SK-N-SH (cell line): Measurements from ENCODE around the gene MYO5C. TPM values are rescaled to one million over a fixed set of nuclear protein-coding genes. Genes with fewer than 3 reads are reported as not detected.

Source experiments
- CTCF ChIA-PET: fragments of 300-600, 350-600 bp; formaldehyde crosslinking; extraction: SDS; loops from one replicate; lab custom pipeline; 2021; lab: Yijun Ruan, JAX
- POLR2A ChIA-PET: fragments of 350-600 bp; sonication (Branson Sonifier 250); formaldehyde crosslinking; extraction: SDS; loops from one replicate; lab custom pipeline; 2020; ENCODE audit warnings: antibody characterized with exemption, inconsistent platforms; lab: Yijun Ruan, JAX
- DNase-seq: peaks from one replicate; pipeline ENCODE4 v3.0.0; 2012
- H2AFZ ChIP-seq: fragments of 200-600 bp; sonication (generic); 2 replicates; pipeline ENCODE4 v1.8.1; 2016; ENCODE audit warnings: antibody characterized with exemption, mild to moderate bottlenecking, low read depth
- H3F3A ChIP-seq: fragments of 200-600 bp; sonication (generic); replicated peaks from 2 replicates; pipeline ENCODE3; 2016; ENCODE audit warnings: antibody characterized with exemption, mild to moderate bottlenecking; ENCODE audit not compliant: insufficient read depth
- H3K27ac ChIP-seq, 2 experiments: fragments of 200-500 bp in 1 of 2; fragments of 200-600 bp in 1 of 2; sonication (Bioruptor generic) in 1 of 2; sonication (generic), shearing (Covaris generic) in 1 of 2; 2 replicates each; pipeline versions ENCODE4 v1.5.1 to v1.6.1; 2014 to 2016; ENCODE audit warnings: low read depth in 2 of 2, inconsistent platforms in 1 of 2, low read length in 1 of 2, mild to moderate bottlenecking in 1 of 2, mixed read lengths in 1 of 2
- H3K27me3 ChIP-seq: fragments of 200-600 bp; sonication (generic), shearing (Covaris generic); 2 replicates; pipeline ENCODE4 v1.6.1; 2016; ENCODE audit warnings: mixed run types; ENCODE audit not compliant: insufficient read depth
- H3K36me3 ChIP-seq, 2 experiments: fragments of 200-500 bp in 1 of 2; fragments of 200-600 bp in 1 of 2; sonication (Bioruptor generic) in 1 of 2; sonication (generic) in 1 of 2; replicated peaks in 1 of 2; 2 replicates each; pipeline versions ENCODE3 to v1.5.1; 2014 to 2016; ENCODE audit warnings: low read length in 1 of 2, mild to moderate bottlenecking in 1 of 2; ENCODE audit not compliant: insufficient read depth in 2 of 2, control insufficient read depth in 1 of 2
- H3K4me1 ChIP-seq, 2 experiments: fragments of 200-500 bp in 1 of 2; fragments of 200-600 bp in 1 of 2; sonication (Bioruptor generic) in 1 of 2; sonication (generic), shearing (Covaris generic) in 1 of 2; 2 replicates each; pipeline versions ENCODE4 v1.5.1 to v1.6.1; 2014 to 2016; ENCODE audit warnings: low read depth in 1 of 2, low read length in 1 of 2, mixed run types in 1 of 2; ENCODE audit not compliant: insufficient read depth in 2 of 2, control insufficient read depth in 1 of 2
- H3K4me2 ChIP-seq: fragments of 200-600 bp; sonication (generic), shearing (Covaris generic); 2 replicates; pipeline ENCODE4 v1.6.1; 2017; ENCODE audit warnings: mixed run types
- H3K4me3 ChIP-seq, 2 experiments: fragments of 200-500 bp in 1 of 2; fragments of 200-600 bp in 1 of 2; sonication (Bioruptor generic) in 1 of 2; sonication (generic), shearing (Covaris generic) in 1 of 2; 2 replicates each; pipeline versions ENCODE4 v1.5.1 to v1.8.1; 2014 to 2016; ENCODE audit warnings: low read depth in 2 of 2, inconsistent platforms in 1 of 2, low read length in 1 of 2, mild to moderate bottlenecking in 1 of 2, mixed read lengths in 1 of 2, moderate library complexity in 1 of 2
- H3K79me2 ChIP-seq: fragments of 200-600 bp; sonication (generic); 2 replicates; pipeline ENCODE4 v1.8.1; 2017; ENCODE audit warnings: mild to moderate bottlenecking; ENCODE audit not compliant: insufficient read depth
- H3K9ac ChIP-seq: fragments of 200-600 bp; sonication (generic); 2 replicates; pipeline ENCODE4 v1.6.1; 2017; ENCODE audit warnings: mixed run types
- H3K9me2 ChIP-seq: fragments of 200-600 bp; sonication (generic); 2 replicates; pipeline ENCODE4 v1.6.1; 2017; ENCODE audit warnings: mixed run types
- H3K9me3 ChIP-seq: fragments of 200-600 bp; sonication (generic); 2 replicates; pipeline ENCODE4 v1.6.1; 2017; ENCODE audit warnings: mixed run types, mild to moderate bottlenecking, moderate library complexity
- H4K20me1 ChIP-seq: fragments of 200-600 bp; sonication (generic); 2 replicates; pipeline ENCODE4 v1.6.1; 2017; ENCODE audit warnings: mild to moderate bottlenecking, mixed run types; ENCODE audit not compliant: insufficient read depth
- CHD2 ChIP-seq: fragments of 150-350 bp; IDR thresholded peaks from 2 replicates; pipeline ENCODE4 v1.6.1; 2018; ENCODE audit warnings: low read length; ENCODE audit not compliant: partially characterized antibody
- ELF1 ChIP-seq: IDR thresholded peaks from 2 replicates; pipeline ENCODE4 v1.4.0; 2012
- EZH2phosphoT487 ChIP-seq: fragments of 200-600 bp; sonication (generic); IDR thresholded peaks from 2 replicates; pipeline ENCODE4 v1.6.1; 2017; ENCODE audit warnings: low read depth, mixed run types, mild to moderate bottlenecking, antibody characterized with exemption, moderate library complexity, borderline replicate concordance
- FOXJ3 ChIP-seq: sonication (generic); formaldehyde crosslinking; IDR thresholded peaks from 2 replicates; pipeline ENCODE4 v1.5.1; 2020; ENCODE audit warnings: mild to moderate bottlenecking, missing genetic modification reagents
- FOXM1 ChIP-seq: IDR thresholded peaks from 2 replicates; pipeline ENCODE4 v1.4.0; 2012; ENCODE audit warnings: low read depth, mild to moderate bottlenecking
- GABPA ChIP-seq: IDR thresholded peaks from 2 replicates; pipeline ENCODE4 v1.4.0; 2012; ENCODE audit warnings: low read depth, mild to moderate bottlenecking
- JUND ChIP-seq: IDR thresholded peaks from 2 replicates; pipeline ENCODE4 v1.4.0; 2012
- MEF2A ChIP-seq: IDR thresholded peaks from 2 replicates; pipeline ENCODE4 v1.4.0; 2012; ENCODE audit warnings: low read depth, borderline replicate concordance
- NRF1 ChIP-seq: IDR thresholded peaks from 2 replicates; pipeline ENCODE4 v1.6.1; 2012; ENCODE audit warnings: low read depth, mild to moderate bottlenecking, low read length
- RAD21 ChIP-seq: IDR thresholded peaks from 2 replicates; pipeline ENCODE4 v1.6.1; 2012; ENCODE audit warnings: mild to moderate bottlenecking, low read length
- SIN3A ChIP-seq: IDR thresholded peaks from 2 replicates; pipeline ENCODE4 v1.6.1; 2012; ENCODE audit warnings: low read depth, mild to moderate bottlenecking, low read length, moderate library complexity, borderline replicate concordance
- YY1 ChIP-seq: IDR thresholded peaks from 2 replicates; pipeline ENCODE4 v1.4.0; 2012; ENCODE audit warnings: low read depth, mild to moderate bottlenecking
- WGBS: methylation state at CpG from one replicate; pipeline ENCODE4 v1.1.6; 2017; ENCODE audit warnings: low lambda C conversion rate; 5-methylcytosine and 5-hydroxymethylcytosine counted together
- polyA plus RNA-seq, 3 experiments: library from polyadenylated mRNA; depleted of rRNA; stranded (reverse); fragments of >200 nt; gene quantifications; 2 replicates each; pipeline ENCODE4 v1.2.3, GENCODE V29; 2012
- TF ChIP-seq, protein P1 (sequence below): fragments of 150-350 bp; IDR thresholded peaks from 2 replicates; pipeline ENCODE4 v1.6.1; 2017; ENCODE audit warnings: antibody characterized with exemption, low read length, low read depth, borderline replicate concordance
- TF ChIP-seq, protein P2 (sequence below): IDR thresholded peaks from 2 replicates; pipeline ENCODE4 v1.6.1; 2012; ENCODE audit warnings: mild to moderate bottlenecking, low read depth, low read length, moderate library complexity
- TF ChIP-seq, protein P3 (sequence below): IDR thresholded peaks from 2 replicates; pipeline ENCODE4 v1.4.0; 2012; ENCODE audit warnings: low read depth

MYO5C gene
- polyA plus RNA-seq, 1 of the 3 experiments (the other 2 are of a cell fraction): 0.99 TPM

DNA sequence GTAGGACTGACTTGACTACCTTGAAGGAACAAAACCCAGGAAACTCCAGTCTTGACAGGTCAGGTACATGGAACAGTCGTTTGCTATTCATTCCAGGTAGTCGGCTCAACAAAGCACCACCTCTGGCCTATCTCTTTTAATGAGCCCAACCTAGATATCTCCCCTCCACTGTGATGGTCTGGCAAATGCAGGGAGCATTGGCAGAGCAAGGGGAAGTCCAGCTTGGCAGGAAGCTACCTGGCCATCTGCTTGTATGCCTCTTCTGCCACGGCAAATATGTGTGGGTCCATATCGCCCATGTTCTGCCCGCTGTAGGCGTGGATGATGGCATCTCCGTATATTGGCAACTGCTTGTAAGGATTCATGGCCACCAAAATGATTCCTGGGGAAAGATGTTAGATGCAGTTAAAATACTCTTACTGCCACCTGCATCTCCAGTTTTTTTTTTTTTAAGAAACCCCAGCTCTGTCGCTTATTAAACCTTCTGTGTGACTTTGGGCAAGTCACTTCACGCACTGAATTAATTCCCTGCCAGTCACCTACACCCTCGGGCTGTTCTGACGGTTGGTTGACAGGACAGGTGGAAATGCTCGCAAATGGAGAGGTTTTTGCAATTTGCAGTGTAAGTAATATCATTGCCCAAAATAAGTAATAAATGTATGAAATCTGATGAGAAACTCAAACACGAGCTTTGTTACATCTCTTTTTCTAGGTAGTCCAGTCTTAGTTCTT lies 16.8 kb downstream of the MYO5C start:
- Histone ChIP-seq H3K9me3 (no peaks in the 10 kb centered on the region), H3K9me2 (no peaks in the 10 kb centered on the region), H4K20me1 (no peaks in the 10 kb centered on the region), H3F3A (no peaks in the 10 kb centered on the region), H3K9ac (no peak overlapping the region), H3K79me2 (no peaks in the 10 kb centered on the region), H3K4me2 (no peak overlapping the region), H3K27ac (no peak overlapping the region), H3K27me3 (no peaks in the 10 kb centered on the region), H3K36me3 (no peaks in the 10 kb centered on the region), H2AFZ (no peak overlapping the region), H3K4me3 (no peak overlapping the region), H3K4me1 (peaks cover 0 to 15% of the 10 kb centered on the region in 2 experiments; a peak in 1 of 4 replicates)
- ChIA-PET POLR2A (no interaction called here), CTCF (interaction anchor here (0.9 to 2.0 kb wide), 5 partner anchors 18 to 52 kb away, joined by 3 to 8 read pairs (median 3); no protein-coding TSS in a partner anchor)
- TF ChIP-seq, protein P1, sequence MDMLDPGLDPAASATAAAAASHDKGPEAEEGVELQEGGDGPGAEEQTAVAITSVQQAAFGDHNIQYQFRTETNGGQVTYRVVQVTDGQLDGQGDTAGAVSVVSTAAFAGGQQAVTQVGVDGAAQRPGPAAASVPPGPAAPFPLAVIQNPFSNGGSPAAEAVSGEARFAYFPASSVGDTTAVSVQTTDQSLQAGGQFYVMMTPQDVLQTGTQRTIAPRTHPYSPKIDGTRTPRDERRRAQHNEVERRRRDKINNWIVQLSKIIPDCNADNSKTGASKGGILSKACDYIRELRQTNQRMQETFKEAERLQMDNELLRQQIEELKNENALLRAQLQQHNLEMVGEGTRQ: no peak
- TF ChIP-seq ELF1: no peak
- TF ChIP-seq YY1: no peak
- no peak for TF ChIP-seq GABPA
- TF ChIP-seq, protein P2, sequence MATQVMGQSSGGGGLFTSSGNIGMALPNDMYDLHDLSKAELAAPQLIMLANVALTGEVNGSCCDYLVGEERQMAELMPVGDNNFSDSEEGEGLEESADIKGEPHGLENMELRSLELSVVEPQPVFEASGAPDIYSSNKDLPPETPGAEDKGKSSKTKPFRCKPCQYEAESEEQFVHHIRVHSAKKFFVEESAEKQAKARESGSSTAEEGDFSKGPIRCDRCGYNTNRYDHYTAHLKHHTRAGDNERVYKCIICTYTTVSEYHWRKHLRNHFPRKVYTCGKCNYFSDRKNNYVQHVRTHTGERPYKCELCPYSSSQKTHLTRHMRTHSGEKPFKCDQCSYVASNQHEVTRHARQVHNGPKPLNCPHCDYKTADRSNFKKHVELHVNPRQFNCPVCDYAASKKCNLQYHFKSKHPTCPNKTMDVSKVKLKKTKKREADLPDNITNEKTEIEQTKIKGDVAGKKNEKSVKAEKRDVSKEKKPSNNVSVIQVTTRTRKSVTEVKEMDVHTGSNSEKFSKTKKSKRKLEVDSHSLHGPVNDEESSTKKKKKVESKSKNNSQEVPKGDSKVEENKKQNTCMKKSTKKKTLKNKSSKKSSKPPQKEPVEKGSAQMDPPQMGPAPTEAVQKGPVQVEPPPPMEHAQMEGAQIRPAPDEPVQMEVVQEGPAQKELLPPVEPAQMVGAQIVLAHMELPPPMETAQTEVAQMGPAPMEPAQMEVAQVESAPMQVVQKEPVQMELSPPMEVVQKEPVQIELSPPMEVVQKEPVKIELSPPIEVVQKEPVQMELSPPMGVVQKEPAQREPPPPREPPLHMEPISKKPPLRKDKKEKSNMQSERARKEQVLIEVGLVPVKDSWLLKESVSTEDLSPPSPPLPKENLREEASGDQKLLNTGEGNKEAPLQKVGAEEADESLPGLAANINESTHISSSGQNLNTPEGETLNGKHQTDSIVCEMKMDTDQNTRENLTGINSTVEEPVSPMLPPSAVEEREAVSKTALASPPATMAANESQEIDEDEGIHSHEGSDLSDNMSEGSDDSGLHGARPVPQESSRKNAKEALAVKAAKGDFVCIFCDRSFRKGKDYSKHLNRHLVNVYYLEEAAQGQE: no peak
- TF ChIP-seq NRF1: no peak
- TF ChIP-seq JUND: no peak
- TF ChIP-seq, protein P3, sequence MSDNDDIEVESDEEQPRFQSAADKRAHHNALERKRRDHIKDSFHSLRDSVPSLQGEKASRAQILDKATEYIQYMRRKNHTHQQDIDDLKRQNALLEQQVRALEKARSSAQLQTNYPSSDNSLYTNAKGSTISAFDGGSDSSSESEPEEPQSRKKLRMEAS: no peak
- no peak for TF ChIP-seq EZH2phosphoT487
- TF ChIP-seq RAD21: no peak
- TF ChIP-seq SIN3A: no peak
- no peak for TF ChIP-seq CHD2
- 87% methylated on average over 12 of the region's 13 CpGs for WGBS
- no peak for DNase-seq

DNA sequence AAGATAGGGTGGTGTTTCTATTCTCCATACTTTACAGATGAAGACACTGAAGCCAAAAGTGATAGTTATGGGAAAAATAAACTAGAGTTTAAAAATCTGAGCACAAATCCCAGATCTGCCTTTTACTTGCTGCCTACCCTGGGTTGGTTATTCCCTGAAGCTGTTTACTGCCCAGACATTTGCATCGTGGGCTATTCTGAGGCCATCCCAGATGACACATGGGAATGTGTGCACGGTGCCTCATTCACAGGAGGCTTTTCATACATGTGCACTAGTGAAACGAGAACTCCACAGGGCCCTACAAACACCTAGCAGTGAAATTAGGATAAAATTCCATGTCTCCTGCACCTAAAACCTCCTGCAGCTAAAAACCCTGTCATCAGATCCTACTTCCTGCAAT lies 17.5 kb downstream of the MYO5C start:
- H4K20me1 ChIP-seq: no peaks in the 10 kb centered on the region
- H3K9me3 ChIP-seq: no peaks in the 10 kb centered on the region
- H3K36me3 ChIP-seq: no peaks in the 10 kb centered on the region
- POLR2A ChIA-PET: no interaction called here
- H2AFZ ChIP-seq: no peak overlapping the region
- H3K9ac ChIP-seq: no peak overlapping the region
- no peak overlapping the region for H3K4me2 ChIP-seq
- peaks cover 0 to 15% of the 10 kb centered on the region in 2 experiments; a peak in 1 of 4 replicates for H3K4me1 ChIP-seq
- TF ChIP-seq, protein P3: no peak
- no peak for TF ChIP-seq FOXM1
- TF ChIP-seq YY1: no peak
- TF ChIP-seq MEF2A: no peak
- TF ChIP-seq CHD2: no peak
- no peak for TF ChIP-seq FOXJ3
- H3K79me2 ChIP-seq: no peaks in the 10 kb centered on the region
- no peaks in the 10 kb centered on the region for H3F3A ChIP-seq
- no peaks in the 10 kb centered on the region for H3K27me3 ChIP-seq
- no peak overlapping the region for H3K27ac ChIP-seq
- no peak overlapping the region for H3K4me3 ChIP-seq
- DNase-seq: no peak
- WGBS: 61% methylated on average over 3 of the region's 3 CpGs
- no peaks in the 10 kb centered on the region for H3K9me2 ChIP-seq
- CTCF ChIA-PET: interaction anchor here (1.1 to 2.0 kb wide), 2 partner anchors 17 to 21 kb away, joined by 3 to 8 read pairs; no protein-coding TSS in a partner anchor
